22Rv1 (cell line): ENCODE data around the gene HEXD.

Experiments
- CTCF ChIP-seq: fragments of 450-650 bp; IDR thresholded peaks from 2 replicates; pipeline ENCODE4 v1.5.1; 2017; ENCODE audit warnings: mild to moderate bottlenecking
- ZFX ChIP-seq: fragments of 450-650 bp; IDR thresholded peaks from 2 replicates; pipeline ENCODE4 v1.6.1; 2017; ENCODE audit warnings: antibody characterized with exemption, borderline replicate concordance

DNA sequence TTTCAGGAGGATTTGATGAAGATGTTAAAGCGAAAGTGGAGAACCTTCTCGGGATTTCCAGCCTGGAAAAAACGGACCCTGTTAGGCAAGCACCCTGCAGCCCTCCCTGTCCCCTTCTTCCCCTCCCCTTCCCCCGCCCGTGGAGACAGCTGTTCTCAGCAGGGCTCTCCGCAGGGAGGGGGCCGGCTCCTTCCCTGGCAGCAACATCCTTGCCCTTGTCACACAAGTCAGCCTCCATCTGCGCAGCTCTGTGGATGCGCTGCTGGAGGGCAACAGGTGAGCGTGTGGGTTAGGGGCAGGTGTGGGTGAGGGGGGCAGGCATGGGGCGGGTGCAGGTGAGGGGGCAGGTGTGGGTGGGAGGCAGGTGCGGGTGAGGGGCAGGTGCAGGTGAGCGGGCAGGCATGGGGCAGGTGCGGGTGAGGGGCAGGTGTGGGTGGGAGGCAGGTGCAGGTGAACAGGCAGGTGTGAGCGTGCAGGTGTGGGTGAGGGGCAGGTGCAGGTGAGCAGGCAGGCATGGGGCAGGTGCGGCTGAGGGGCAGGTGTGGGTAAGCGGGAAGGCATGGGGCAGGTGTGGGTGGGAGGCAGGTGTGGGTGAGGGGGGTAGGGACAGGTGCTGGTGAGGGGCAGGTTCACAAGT lies 23.0 kb downstream of the HEXD start:
- TF ChIP-seq CTCF (no peak), ZFX (no peak)
